Mucosa of rectum (tissue), 2 donors: ENCODE data around the gene NECAP2.
"Not testable (repeated sequence)": the region's sequence is repeated elsewhere in the genome, so short reads cannot be mapped to it uniquely, and the experiment has no call there.

Experiments
- H3K27ac ChIP-seq, 2 donors: one replicate each; pipeline ENCODE4 v1.7.0; 2013; ENCODE audit warnings: inconsistent platforms in 2 of 2, low read depth in 2 of 2, low read length in 2 of 2
- H3K27me3 ChIP-seq, 2 donors: one replicate each; pipeline ENCODE4 v1.7.0; 2013; ENCODE audit warnings: low read length in 2 of 2; ENCODE audit not compliant: control insufficient read depth in 2 of 2, insufficient read depth in 2 of 2
- H3K36me3 ChIP-seq, 2 donors: one replicate each; pipeline ENCODE4 v1.7.0; 2013; ENCODE audit warnings: low read length in 2 of 2; ENCODE audit not compliant: control insufficient read depth in 2 of 2, insufficient read depth in 2 of 2
- H3K4me1 ChIP-seq, 2 donors: one replicate each; pipeline ENCODE4 v1.7.0; 2013; ENCODE audit warnings: low read length in 2 of 2, mild to moderate bottlenecking in 1 of 2; ENCODE audit not compliant: control insufficient read depth in 2 of 2, insufficient read depth in 2 of 2
- H3K4me3 ChIP-seq, 2 donors: one replicate each; pipeline ENCODE4 v1.7.0; 2013; ENCODE audit warnings: low read length in 2 of 2
- H3K9ac ChIP-seq, 2 donors: one replicate each; pipeline ENCODE4 v1.7.0; 2013; ENCODE audit warnings: low read length in 2 of 2, low read depth in 1 of 2, mild to moderate bottlenecking in 1 of 2
- H3K9me3 ChIP-seq, 2 donors: one replicate each; pipeline ENCODE4 v1.7.0; 2013; ENCODE audit warnings: low read length in 2 of 2; ENCODE audit not compliant: control insufficient read depth in 2 of 2
- donor health status: healthy.
- donor health status: Normal muscosa, but diverticular disease.

The NECAP2 gene

GRCh38 chr1:16442941-16443340 lies 2.4 kb downstream of the NECAP2 start:
- H3K9ac ChIP-seq = no peak overlapping the region
- peaks cover 17 to 19% of the 10 kb centered on the region in 2 donors for H3K4me1 ChIP-seq
- peaks cover 26 to 31% of the 10 kb centered on the region in 2 donors for H3K36me3 ChIP-seq
- no peaks in the 10 kb centered on the region for H3K27me3 ChIP-seq
- H3K9me3 ChIP-seq = no peaks in the 10 kb centered on the region
- no peak overlapping the region for H3K4me3 ChIP-seq
- H3K27ac ChIP-seq = no peak overlapping the region

DNA sequence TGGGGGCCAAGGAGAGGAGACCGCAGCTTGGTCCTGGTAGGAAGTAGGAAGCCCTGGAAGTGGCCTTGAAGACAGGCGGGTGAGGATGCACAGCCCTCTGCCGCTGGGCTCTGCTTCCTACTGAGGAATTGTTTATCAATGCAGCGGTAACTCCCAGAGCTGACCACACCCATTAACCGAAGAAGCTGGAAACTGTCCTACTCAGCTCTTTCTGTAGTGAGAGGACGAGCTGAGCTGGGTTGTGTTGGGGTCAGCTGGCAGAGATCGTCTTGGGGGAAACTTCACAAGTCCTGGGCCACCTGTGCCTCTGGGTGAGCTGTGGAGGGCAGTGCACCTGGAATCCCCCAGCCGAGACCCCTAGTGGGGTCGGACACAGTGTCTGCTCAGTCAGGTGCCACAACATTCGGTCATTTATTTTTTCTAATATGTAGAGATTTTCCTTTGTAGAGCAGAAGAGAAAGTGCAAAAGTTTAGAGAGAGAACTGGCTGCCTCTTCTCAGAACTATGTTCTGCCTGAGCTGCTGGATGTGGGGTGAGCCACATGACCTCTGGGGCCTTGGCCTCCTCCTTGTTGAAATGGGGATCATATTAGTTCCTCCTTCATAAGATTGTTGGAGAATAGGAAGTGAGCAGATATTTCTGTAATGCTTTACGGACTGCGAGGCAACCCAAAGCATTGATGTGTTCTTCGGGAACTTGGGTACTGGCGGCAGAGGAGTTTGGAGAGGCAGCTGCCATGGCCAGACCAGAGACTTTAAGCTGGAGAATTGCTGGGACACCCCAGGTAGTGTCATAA lies 3.6 kb downstream of the NECAP2 start:
- Histone ChIP-seq H3K9ac (no peak overlapping the region), H3K36me3 (peaks cover 38 to 43% of the 10 kb centered on the region in 2 donors), H3K27ac (no peak overlapping the region), H3K27me3 (no peaks in the 10 kb centered on the region), H3K4me1 (peaks cover 17 to 19% of the 10 kb centered on the region in 2 donors), H3K9me3 (no peaks in the 10 kb centered on the region), H3K4me3 (no peak overlapping the region)

- Histone ChIP-seq H3K27ac (no peak overlapping the region), H3K36me3 (peaks cover 47 to 51% of the 10 kb centered on the region in 2 donors), H3K4me3 (no peak overlapping the region), H3K4me1 (peaks cover 17 to 19% of the 10 kb centered on the region in 2 donors), H3K27me3 (no peaks in the 10 kb centered on the region), H3K9me3 (no peaks in the 10 kb centered on the region), H3K9ac (no peak overlapping the region)
Observed at GRCh38 chr1:16445052-16445451, 4.5 kb downstream of the NECAP2 start.

DNA sequence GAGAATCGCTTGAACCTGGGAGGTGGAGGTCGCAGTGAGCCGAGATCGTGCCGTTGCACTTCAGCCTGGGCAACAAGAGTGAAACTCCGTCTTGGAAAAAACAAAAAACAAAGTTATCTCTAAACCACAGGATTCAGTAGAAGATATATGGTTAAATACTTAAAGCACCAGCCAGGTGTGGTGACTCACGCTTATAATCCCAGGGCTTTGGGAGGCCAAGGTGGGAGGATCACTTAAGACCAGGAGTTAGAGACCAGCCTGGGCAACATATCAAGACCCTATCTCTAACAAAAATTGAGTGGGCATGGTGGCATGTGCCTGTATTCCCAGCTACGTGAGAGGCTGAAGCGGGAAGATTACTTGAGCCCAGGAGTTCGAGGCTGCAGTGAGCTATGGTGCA lies 5.6 kb downstream of the NECAP2 start:
- H3K4me3 ChIP-seq = no peak overlapping the region
- H3K9ac ChIP-seq = no peak overlapping the region
- H3K4me1 ChIP-seq = peaks cover 12 to 16% of the 10 kb centered on the region in 2 donors
- H3K36me3 ChIP-seq = peaks cover 48 to 60% of the 10 kb centered on the region in 2 donors
- H3K27ac ChIP-seq = no peak overlapping the region
- no peaks in the 10 kb centered on the region for H3K27me3 ChIP-seq
- H3K9me3 ChIP-seq = no peaks in the 10 kb centered on the region

GRCh38 chr1:16447641-16448040 lies 7.1 kb downstream of the NECAP2 start:
- no peak overlapping the region for H3K27ac ChIP-seq
- peaks cover 59 to 74% of the 10 kb centered on the region in 2 donors for H3K36me3 ChIP-seq

DNA sequence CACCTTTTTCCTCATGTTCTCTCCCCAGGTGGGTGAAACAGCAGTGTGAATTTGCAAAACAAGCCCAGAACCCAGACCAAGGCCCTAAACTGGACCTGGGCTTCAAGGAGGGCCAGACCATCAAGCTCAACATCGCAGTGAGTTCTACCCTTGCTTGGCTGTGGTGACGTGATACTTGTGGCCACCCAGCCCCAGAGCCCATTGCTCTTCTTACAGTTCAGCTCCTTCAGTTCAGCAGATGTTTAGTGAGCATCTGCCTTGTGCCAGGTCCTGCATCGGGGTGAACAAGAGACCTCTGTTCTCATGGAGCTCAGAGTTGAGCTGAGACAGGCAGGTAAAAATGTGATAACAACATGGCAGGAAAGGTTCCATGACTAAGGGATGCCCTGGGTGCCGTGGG lies 8.5 kb downstream of the NECAP2 start:
- Histone ChIP-seq H3K27me3 (no peaks in the 10 kb centered on the region), H3K9ac (no peak overlapping the region), H3K36me3 (peaks cover 56 to 67% of the 10 kb centered on the region in 2 donors), H3K27ac (no peak overlapping the region), H3K4me1 (peaks cover 0 to under 1% of the 10 kb centered on the region in 2 donors), H3K9me3 (no peaks in the 10 kb centered on the region), H3K4me3 (no peak overlapping the region)

More at GRCh38 chr1:16447641-16448040, 7.1 kb downstream of the NECAP2 start:
- Histone ChIP-seq H3K27me3 (no peaks in the 10 kb centered on the region), H3K4me1 (peaks cover 3 to 8% of the 10 kb centered on the region in 2 donors), H3K9me3 (no peaks in the 10 kb centered on the region), H3K4me3 (no peak overlapping the region), H3K9ac (no peak overlapping the region)

DNA sequence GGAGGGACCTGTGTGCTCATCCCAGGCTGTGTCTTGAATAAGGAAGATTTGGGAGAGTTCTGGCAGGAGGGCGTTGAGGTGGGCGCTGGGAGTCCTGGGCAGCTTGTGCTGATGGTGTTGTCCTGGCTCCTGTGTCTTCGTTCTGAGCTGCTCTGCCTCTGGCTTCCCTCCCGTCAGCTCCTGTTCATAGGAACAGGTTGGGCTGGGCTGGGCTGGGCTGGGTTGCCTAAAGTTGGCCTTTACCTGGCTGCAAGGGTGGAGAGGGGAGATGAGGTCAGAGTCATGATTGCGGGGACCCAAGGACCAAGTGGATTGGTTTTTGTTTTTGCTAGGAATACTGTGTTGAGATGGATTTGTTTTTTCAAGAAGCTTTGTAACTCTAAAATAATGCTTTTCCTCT lies 9.1 kb downstream of the NECAP2 start:
- H3K9ac ChIP-seq = no peak overlapping the region
- H3K27ac ChIP-seq = no peak overlapping the region
- H3K9me3 ChIP-seq = no peaks in the 10 kb centered on the region
- no peaks in the 10 kb centered on the region for H3K4me1 ChIP-seq
- H3K36me3 ChIP-seq = peaks cover 51 to 63% of the 10 kb centered on the region in 2 donors
- no peak overlapping the region for H3K4me3 ChIP-seq
- no peaks in the 10 kb centered on the region for H3K27me3 ChIP-seq

- Histone ChIP-seq H3K9ac (no peak overlapping the region), H3K4me3 (no peak overlapping the region), H3K27me3 (no peaks in the 10 kb centered on the region), H3K9me3 (no peaks in the 10 kb centered on the region), H3K36me3 (peaks cover 54 to 69% of the 10 kb centered on the region in 2 donors), H3K27ac (no peak overlapping the region), H3K4me1 (no peaks in the 10 kb centered on the region)
Observed at GRCh38 chr1:16450863-16451481, 10.4 kb downstream of the NECAP2 start.

GRCh38 chr1:16451841-16452528 lies 11.5 kb downstream of the NECAP2 start:
- H3K9ac ChIP-seq = no peak overlapping the region

DNA sequence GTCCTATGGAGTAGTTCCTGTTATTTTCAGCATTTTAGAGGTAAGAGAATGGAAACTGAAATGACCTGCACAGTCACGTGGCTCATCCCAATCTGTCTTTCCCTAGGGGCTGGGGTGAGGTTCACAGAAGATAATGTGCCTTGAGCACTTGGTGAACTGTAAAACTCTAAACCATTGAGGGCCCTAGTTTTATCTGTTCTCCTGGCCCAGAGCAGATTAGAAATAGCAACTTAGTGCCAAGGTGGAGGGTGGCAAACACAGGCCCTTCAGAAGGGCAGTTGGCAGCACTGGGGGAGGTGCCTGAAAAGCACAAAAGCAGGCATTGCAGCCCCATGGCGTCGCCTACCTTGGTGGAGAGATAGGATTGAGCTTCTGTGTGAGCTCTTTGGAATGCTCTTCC lies 14.4 kb downstream of the NECAP2 start:
- H3K36me3 ChIP-seq = peaks cover 47 to 79% of the 10 kb centered on the region in 2 donors
- H3K4me1 ChIP-seq, H3K9ac ChIP-seq, H3K27ac ChIP-seq, H3K27me3 ChIP-seq, H3K9me3 ChIP-seq, H3K4me3 ChIP-seq: not testable (repeated sequence)

More at GRCh38 chr1:16451841-16452528, 11.5 kb downstream of the NECAP2 start:
- Histone ChIP-seq H3K4me1 (no peaks in the 10 kb centered on the region), H3K36me3 (peaks cover 56 to 78% of the 10 kb centered on the region in 2 donors), H3K9me3 (no peaks in the 10 kb centered on the region), H3K27ac (no peak overlapping the region), H3K4me3 (no peak overlapping the region), H3K27me3 (no peaks in the 10 kb centered on the region)
